ENCODE measurements around the gene ZNF333.

DNA sequence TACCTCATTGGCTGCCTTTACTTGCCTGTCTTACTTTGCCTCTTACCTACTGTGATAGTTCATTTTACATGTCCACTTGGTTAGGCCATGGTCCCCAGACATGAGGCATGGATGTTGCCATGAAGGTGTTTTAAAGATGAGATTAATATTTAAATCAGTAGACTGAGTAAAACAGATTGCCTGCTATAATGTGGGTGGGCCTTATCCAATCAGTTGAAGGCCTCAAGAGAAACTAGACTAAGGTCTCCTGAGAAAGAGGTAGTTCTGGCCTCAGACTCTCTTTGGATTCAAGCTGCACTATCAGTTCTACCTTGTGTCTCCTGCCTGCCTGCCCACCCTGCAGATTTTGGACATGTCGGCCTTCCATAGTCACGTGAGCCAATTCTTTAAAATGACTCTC lies 41.3 kb upstream of the ZNF333 start:
- TF ChIP-seq POLR2A (IDR thresholded peaks at IDR 0.05; ENCODE audit: low read length), result no peak
- TF ChIP-seq, protein P1, sequence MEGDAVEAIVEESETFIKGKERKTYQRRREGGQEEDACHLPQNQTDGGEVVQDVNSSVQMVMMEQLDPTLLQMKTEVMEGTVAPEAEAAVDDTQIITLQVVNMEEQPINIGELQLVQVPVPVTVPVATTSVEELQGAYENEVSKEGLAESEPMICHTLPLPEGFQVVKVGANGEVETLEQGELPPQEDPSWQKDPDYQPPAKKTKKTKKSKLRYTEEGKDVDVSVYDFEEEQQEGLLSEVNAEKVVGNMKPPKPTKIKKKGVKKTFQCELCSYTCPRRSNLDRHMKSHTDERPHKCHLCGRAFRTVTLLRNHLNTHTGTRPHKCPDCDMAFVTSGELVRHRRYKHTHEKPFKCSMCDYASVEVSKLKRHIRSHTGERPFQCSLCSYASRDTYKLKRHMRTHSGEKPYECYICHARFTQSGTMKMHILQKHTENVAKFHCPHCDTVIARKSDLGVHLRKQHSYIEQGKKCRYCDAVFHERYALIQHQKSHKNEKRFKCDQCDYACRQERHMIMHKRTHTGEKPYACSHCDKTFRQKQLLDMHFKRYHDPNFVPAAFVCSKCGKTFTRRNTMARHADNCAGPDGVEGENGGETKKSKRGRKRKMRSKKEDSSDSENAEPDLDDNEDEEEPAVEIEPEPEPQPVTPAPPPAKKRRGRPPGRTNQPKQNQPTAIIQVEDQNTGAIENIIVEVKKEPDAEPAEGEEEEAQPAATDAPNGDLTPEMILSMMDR (IDR thresholded peaks at IDR 0.05), result no peak
- no peak for TF ChIP-seq EP300 (IDR thresholded peaks at IDR 0.05)
- TF ChIP-seq, protein P2, sequence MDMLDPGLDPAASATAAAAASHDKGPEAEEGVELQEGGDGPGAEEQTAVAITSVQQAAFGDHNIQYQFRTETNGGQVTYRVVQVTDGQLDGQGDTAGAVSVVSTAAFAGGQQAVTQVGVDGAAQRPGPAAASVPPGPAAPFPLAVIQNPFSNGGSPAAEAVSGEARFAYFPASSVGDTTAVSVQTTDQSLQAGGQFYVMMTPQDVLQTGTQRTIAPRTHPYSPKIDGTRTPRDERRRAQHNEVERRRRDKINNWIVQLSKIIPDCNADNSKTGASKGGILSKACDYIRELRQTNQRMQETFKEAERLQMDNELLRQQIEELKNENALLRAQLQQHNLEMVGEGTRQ (IDR thresholded peaks at IDR 0.05), result no peak
- TF ChIP-seq, protein P3, sequence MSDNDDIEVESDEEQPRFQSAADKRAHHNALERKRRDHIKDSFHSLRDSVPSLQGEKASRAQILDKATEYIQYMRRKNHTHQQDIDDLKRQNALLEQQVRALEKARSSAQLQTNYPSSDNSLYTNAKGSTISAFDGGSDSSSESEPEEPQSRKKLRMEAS (IDR thresholded peaks at IDR 0.05), result no peak
- TF ChIP-seq SREBF2 (IDR thresholded peaks at IDR 0.05), result no peak
- no peak for TF ChIP-seq KDM1A (IDR thresholded peaks at IDR 0.05; ENCODE audit: low read depth)
- TF ChIP-seq CEBPB (IDR thresholded peaks at IDR 0.05), result no peak
- TF ChIP-seq MYC (IDR thresholded peaks at IDR 0.05; ENCODE audit: borderline replicate concordance, low read length), result no peak
- no peak for TF ChIP-seq RNF2 (IDR thresholded peaks at IDR 0.05; ENCODE audit: borderline replicate concordance, low read depth)

All from A549 (cell line).